ENCODE results near the gene CSK.

- TF ChIP-seq CTCF (IDR thresholded peaks at IDR 0.05) = no peak
- no peak for TF ChIP-seq ZFX (IDR thresholded peaks at IDR 0.05; ENCODE audit: borderline replicate concordance)
These were observed 11.5 kb downstream of the CSK start for GRCh38 chr15:74793135-74794028.

Data from 22Rv1 (cell line).